K562 (cell line): Measurements from ENCODE around the gene MYO3B. TPM values are rescaled to one million over a fixed set of nuclear protein-coding genes. Genes with fewer than 3 reads are reported as not detected.

ENCODE experiments used
- ATAC-seq: fragments of 200-7000 bp; cut with Tn5 transposase; 3 replicates; pipeline ENCODE4 v1.9.1; 2020; ENCODE audit warnings: moderate library complexity
- BruUV-seq: library from RNA; stranded (reverse); fragments of 400-500 nt; replicated peaks from 2 replicates; lab custom pipeline; 2021; lab: Mats Ljungman, UMichigan
- CTCF ChIA-PET: fragments of 300-600 bp; formaldehyde crosslinking; extraction: SDS; loops from one replicate; lab custom pipeline; 2021; ENCODE audit warnings: low intra/inter-chr PET ratio; lab: Yijun Ruan, JAX
- POLR2A ChIA-PET: fragments of 300-600, 350-650 bp; sonication (Branson Sonifier 250); formaldehyde crosslinking; extraction: SDS; loops from one replicate; lab custom pipeline; 2021; ENCODE audit warnings: antibody characterized with exemption, inconsistent platforms; lab: Yijun Ruan, JAX
- DNase-seq, 4 experiments: peaks; one replicate each; pipeline versions ENCODE4 v3.0.0 to v3.0.0-alpha.2; 2011 to 2018; ENCODE audit warnings: low spot score in 3 of 4, mixed read lengths in 3 of 4; ENCODE audit errors: extremely low read depth in 1 of 4
- FAIRE-seq: peaks from 2 replicates; lab custom pipeline; 2011; peaks lifted over from hg19 to GRCh38; lab: Jason Lieb, UNC
- H2AFZ ChIP-seq: 2 replicates; pipeline ENCODE4 v1.6.0; 2011; ENCODE audit warnings: low read depth, low read length, control low read depth, inconsistent platforms
- H3K27ac ChIP-seq: fragments of 200-600 bp; 3 replicates; pipeline ENCODE4 v1.8.0; 2011; ENCODE audit warnings: low read depth, mild to moderate bottlenecking, control low read depth, inconsistent platforms, low read length, moderate library complexity, mixed read lengths; ENCODE audit errors: extremely low read depth
- H3K27me3 ChIP-seq, 2 experiments: fragments of 300-600 bp in 1 of 2; 2 replicates in 1 of 2; 3 replicates in 1 of 2; pipeline versions ENCODE4 v1.6.0 to v1.8.0; 2011; ENCODE audit warnings: inconsistent platforms in 2 of 2, low read length in 2 of 2, mild to moderate bottlenecking in 1 of 2, mixed read lengths in 1 of 2, moderate library complexity in 1 of 2; ENCODE audit not compliant: control insufficient read depth in 2 of 2, insufficient read depth in 2 of 2
- H3K36me3 ChIP-seq: fragments of 300-600 bp; 3 replicates; pipeline ENCODE4 v1.8.0; 2011; ENCODE audit warnings: mild to moderate bottlenecking, low read length, inconsistent platforms; ENCODE audit not compliant: control insufficient read depth, insufficient read depth
- H3K4me1 ChIP-seq, 2 experiments: fragments of 200-600 bp in 1 of 2; replicated peaks in 1 of 2; 2 replicates in 1 of 2; 3 replicates in 1 of 2; pipeline versions ENCODE4 v1.5.1 to v1.8.0; 2011; ENCODE audit warnings: inconsistent platforms in 2 of 2, low read length in 2 of 2, mild to moderate bottlenecking in 1 of 2, mixed read lengths in 1 of 2, moderate library complexity in 1 of 2; ENCODE audit not compliant: control insufficient read depth in 2 of 2, insufficient read depth in 2 of 2
- H3K4me2 ChIP-seq: 2 replicates; pipeline ENCODE4 v1.6.1; 2011; ENCODE audit warnings: low read length, control low read depth, inconsistent platforms, mixed read lengths; ENCODE audit not compliant: insufficient read depth
- H3K4me3 ChIP-seq: fragments of 200-600 bp; sonication (generic), shearing (Covaris generic); 2 replicates; pipeline ENCODE4 v1.5.1; 2016; ENCODE audit warnings: control low read depth, inconsistent platforms
- H3K79me2 ChIP-seq: fragments of 200-600 bp; 3 replicates; pipeline ENCODE4 v1.8.0; 2011; ENCODE audit warnings: low read length, inconsistent platforms; ENCODE audit not compliant: control insufficient read depth, insufficient read depth
- H3K9ac ChIP-seq, 2 experiments: 2 replicates each; pipeline versions ENCODE4 v1.6.0 to v1.6.1; 2011; ENCODE audit warnings: low read depth in 2 of 2, low read length in 2 of 2, control low read depth in 1 of 2, inconsistent platforms in 1 of 2, mild to moderate bottlenecking in 1 of 2, mixed read lengths in 1 of 2; ENCODE audit not compliant: insufficient read depth in 1 of 2
- H3K9me1 ChIP-seq: one replicate; pipeline ENCODE4 v1.6.0; 2011; ENCODE audit warnings: inconsistent platforms, mild to moderate bottlenecking, low read length, moderate library complexity; ENCODE audit not compliant: control insufficient read depth, insufficient read depth
- H3K9me3 ChIP-seq: replicated peaks from 2 replicates; pipeline ENCODE4 v1.5.1; 2011; ENCODE audit warnings: low read depth, low read length, inconsistent platforms; ENCODE audit not compliant: control insufficient read depth, insufficient read depth
- H4K20me1 ChIP-seq: replicated peaks from 2 replicates; pipeline ENCODE4 v1.6.1; 2011; ENCODE audit warnings: low read length, inconsistent platforms, mixed read lengths; ENCODE audit not compliant: control insufficient read depth, insufficient read depth
- CBX1 ChIP-seq: sonication (generic); IDR thresholded peaks from 2 replicates; pipeline ENCODE4 v1.6.1; 2016; ENCODE audit warnings: antibody characterized with exemption, low read depth, mild to moderate bottlenecking
- HMG20B ChIP-seq: fragments of 250-450 bp; sonication (Bioruptor Pico); IDR thresholded peaks from 2 replicates; pipeline ENCODE4 v1.5.0; 2021; ENCODE audit warnings: mild to moderate bottlenecking
- MTA3 ChIP-seq: fragments of 450-650 bp; formaldehyde crosslinking; IDR thresholded peaks from 2 replicates; pipeline ENCODE4 v1.6.1; 2017; ENCODE audit warnings: mild to moderate bottlenecking, borderline replicate concordance
- MXD1 ChIP-seq: fragments of 250-450 bp; sonication (Bioruptor Pico); IDR thresholded peaks from 2 replicates; pipeline ENCODE4 v1.8.0; 2021; ENCODE audit warnings: borderline replicate concordance, mild to moderate bottlenecking, moderate library complexity; ENCODE audit not compliant: poor library complexity, severe bottlenecking
- POLR2H ChIP-seq: IDR thresholded peaks from 2 replicates; pipeline ENCODE4 v1.6.1; 2016; ENCODE audit warnings: missing genetic modification characterization, low read depth, mild to moderate bottlenecking, control low read depth, missing compliant biosample characterization, moderate library complexity
- PRDM10 ChIP-seq: fragments of 450-650 bp; IDR thresholded peaks from 2 replicates; pipeline ENCODE4 v1.6.1; 2018; ENCODE audit not compliant: partially characterized antibody
- PTRF ChIP-seq: fragments of 450-650 bp; IDR thresholded peaks from 2 replicates; pipeline ENCODE4 v1.6.1; 2016; ENCODE audit warnings: mild to moderate bottlenecking, missing genetic modification characterization, missing compliant biosample characterization
- PYGO2 ChIP-seq: fragments of 450-650 bp; IDR thresholded peaks from 2 replicates; pipeline ENCODE4 v1.6.1; 2016; ENCODE audit warnings: mild to moderate bottlenecking, missing genetic modification characterization, moderate library complexity, missing compliant biosample characterization
- RCOR1 ChIP-seq, 2 experiments: IDR thresholded peaks; 2 replicates each; pipeline ENCODE4 v1.6.1; 2012; ENCODE audit warnings: low read depth in 2 of 2, low read length in 2 of 2, borderline replicate concordance in 1 of 2, improper control_type of control experiment in 1 of 2
- ZNF655 ChIP-seq: fragments of 250-450 bp; sonication (Bioruptor Pico); IDR thresholded peaks from 2 replicates; pipeline ENCODE4 v1.5.0; 2021
- WGBS: fragments of 100-300 bp; shearing (Covaris generic); methylation state at CpG from one replicate; pipeline ENCODE4 v1.1.6; 2016; ENCODE audit warnings: low coverage, mixed read lengths; ENCODE audit not compliant: insufficient coverage; ENCODE audit errors: missing lambda C conversion rate; 5-methylcytosine and 5-hydroxymethylcytosine counted together
- in situ Hi-C: fragments of 300-500 bp; cut with MboI; formaldehyde crosslinking; loops from 4 replicates; pipeline ENCODE4 v1.15.0; 2018; ENCODE audit warnings: inconsistent platforms, mixed read lengths
- intact Hi-C: fragments of 100-400 bp; cut with micrococcal nuclease; formaldehyde crosslinking; loops from 2 replicates; pipeline ENCODE4 v1.14.2; 2022
- polyA plus RNA-seq, 8 experiments: library from polyadenylated mRNA; depleted of rRNA in 4 of 8; stranded (reverse) in 5 of 8; unstranded in 3 of 8; fragments of >200 nt; fragmentation: Nextera tagmentation in 2 of 8; fragmentation: Illumina TruSeq in 1 of 8; extraction: Ambion mirVana in 2 of 8; extraction: Trizol in 1 of 8; gene quantifications; 2 replicates each; pipeline versions ENCODE4 v1.2.1 to v1.2.3, GENCODE V29; 2011 to 2014; ENCODE audit warnings: inconsistent platforms in 1 of 8, missing spikeins in 1 of 8
- total RNA-seq, 7 experiments: library from RNA; depleted of rRNA in 6 of 7; stranded (reverse); fragments of >200 nt in 6 of 7; fragmentation: Illumina TruSeq in 2 of 7; extraction: Trizol in 2 of 7; gene quantifications; 2 replicates each; pipeline versions ENCODE4 v1.2.1 to v1.2.3, GENCODE V29; 2011 to 2021; ENCODE audit warnings: low replicate concordance in 1 of 7
- TF ChIP-seq, protein P1 (sequence below), 2 experiments: fragments of 250-450 bp in 1 of 2; fragments of 450-650 bp in 1 of 2; sonication (Bioruptor Pico) in 1 of 2; IDR thresholded peaks; 2 replicates each; pipeline versions ENCODE4 v1.6.1 to v1.8.0; 2016 to 2021; ENCODE audit warnings: mild to moderate bottlenecking in 2 of 2, moderate library complexity in 2 of 2, missing compliant biosample characterization in 1 of 2, missing genetic modification characterization in 1 of 2

The MYO3B gene
- total and polyA plus RNA-seq, 9 of the 15 experiments (the other 6 are each of a cell fraction or from before 2014, with no cell fraction given): 2.7 to 6.5 (median 3.6) TPM

DNA sequence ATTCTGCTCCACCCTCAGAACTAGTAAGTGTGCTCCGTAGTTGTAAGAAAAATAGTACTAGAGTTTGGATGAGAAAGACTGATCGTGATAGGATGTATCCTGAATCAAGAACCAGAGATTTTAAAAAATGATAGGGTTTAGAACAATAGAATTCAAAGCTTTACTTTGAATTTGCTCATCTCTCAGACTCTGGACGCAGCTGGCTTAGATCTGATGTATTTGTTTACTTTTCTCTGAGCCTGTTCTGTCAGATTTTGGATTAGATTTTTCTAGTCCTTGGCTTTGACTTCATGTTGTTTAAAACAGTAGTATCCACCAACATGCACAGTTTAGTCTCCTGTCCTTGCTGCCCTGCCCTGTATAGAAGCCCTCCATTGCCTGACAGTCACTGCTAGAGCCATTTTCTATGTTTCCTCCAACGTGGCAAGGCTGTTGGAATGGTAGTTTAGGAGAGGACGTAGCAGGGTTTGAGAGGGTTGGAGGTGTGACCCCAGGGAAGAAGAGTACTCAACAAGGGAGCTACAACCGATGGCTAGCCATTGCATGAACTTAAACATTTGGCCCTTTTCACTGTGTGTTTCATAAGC is 92.4 kb downstream of the MYO3B start (continued):
- TF ChIP-seq, protein P1, sequence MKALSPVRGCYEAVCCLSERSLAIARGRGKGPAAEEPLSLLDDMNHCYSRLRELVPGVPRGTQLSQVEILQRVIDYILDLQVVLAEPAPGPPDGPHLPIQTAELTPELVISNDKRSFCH (CRISPR knock-in tag; IDR thresholded peaks at IDR 0.05): no peak
- TF ChIP-seq, protein P1 (tag; IDR thresholded peaks at IDR 0.05): peak; percentile 52; the same call in 1 of the 2 replicates
- peak in 1 of 2 experiments; percentile 81; a peak in 1 of 4 replicates for TF ChIP-seq RCOR1 (IDR thresholded peaks at IDR 0.05; ENCODE audit: borderline replicate concordance in 1 of 2, low read depth in 2 of 2, low read length in 2 of 2)
- TF ChIP-seq, all 486 proteins: peak for 11

- BruUV-seq: no TSS peak
- intact Hi-C loops: no loop called here
- no peaks in the 10 kb centered on the region for H3K36me3 ChIP-seq
- 21% methylated on average over 1 of the region's 1 CpG for WGBS
- H3K27me3 ChIP-seq: no peaks in the 10 kb centered on the region
- ChIA-PET CTCF (no interaction called here), POLR2A (interaction anchor here (1.4 to 1.7 kb wide), 2 partner anchors 9 to 18 kb away, joined by 5 to 6 read pairs; no protein-coding TSS in a partner anchor)
- FAIRE-seq (no peak), ATAC-seq (peak; percentile 58), DNase-seq (peak in 1 of 4 experiments; percentile 49)
- H3K4me1 ChIP-seq: peaks cover 0 to 20% of the 10 kb centered on the region in 2 experiments; a peak in 2 of 5 replicates
- no peak overlapping the region for H3K27ac ChIP-seq
- peak overlapping the region; percentile 23 for H2AFZ ChIP-seq
- H3K4me3 ChIP-seq: no peak overlapping the region
- H3K9me1 ChIP-seq: no peaks in the 10 kb centered on the region
- no peak overlapping the region for H3K4me2 ChIP-seq
- no peaks in the 10 kb centered on the region for H3K79me2 ChIP-seq
- in situ Hi-C loops: no loop called here
- H3K9ac ChIP-seq: no peak overlapping the region
- no peaks in the 10 kb centered on the region for H3K9me3 ChIP-seq
- no peaks in the 10 kb centered on the region for H4K20me1 ChIP-seq
- no peak for TF ChIP-seq HMG20B (CRISPR knock-in tag)
- peak; percentile 52 for TF ChIP-seq PRDM10
- TF ChIP-seq PYGO2 (tag): peak; percentile 30; the same call in 1 of the 2 replicates
- no peak for TF ChIP-seq ZNF655 (CRISPR knock-in tag)
- no peak for TF ChIP-seq CBX1
- TF ChIP-seq, protein P1 (CRISPR knock-in tag; IDR thresholded peaks at IDR 0.05): no peak
- TF ChIP-seq, protein P1 (tag; IDR thresholded peaks at IDR 0.05): 0 out of 2 replicates have a peak, but pooled peaks have one; percentile 39
- TF ChIP-seq MTA3: no peak
- TF ChIP-seq PTRF (tag): 0 out of 2 replicates have a peak, but pooled peaks have one; percentile 28
- TF ChIP-seq POLR2H: 0 out of 2 replicates have a peak, but pooled peaks have one; percentile 16
- TF ChIP-seq MXD1 (CRISPR knock-in tag): no peak
Observed at GRCh38 chr2:170271340-170271739, 93.4 kb downstream of the MYO3B start.
